SIG-M5 (cell line): ENCODE results near the gene PCDHB4.
"Not testable (repeated sequence)": the region's sequence is repeated elsewhere in the genome, so short reads cannot be mapped to it uniquely, and the experiment has no call there.

Experiments
- DNase-seq: peaks from one replicate; lab custom pipeline; 2025; lab: John Stamatoyannopoulos, UW

Gene PCDHB4

GRCh38 chr5:141150224-141150992 is 28.8 kb downstream of the PCDHB4 start:
- no peak for DNase-seq

- no peak for DNase-seq
These were observed 29.3 kb downstream of the PCDHB4 start for GRCh38 chr5:141150993-141151325.

- DNase-seq = not testable (repeated sequence)
These were observed 30.0 kb downstream of the PCDHB4 start for GRCh38 chr5:141151632-141152031.

GRCh38 chr5:141152096-141152495 is 30.5 kb downstream of the PCDHB4 start:
- DNase-seq = not testable (repeated sequence)

- no peak for DNase-seq
These were observed 34.1 kb downstream of the PCDHB4 start for GRCh38 chr5:141155540-141156374.

- not testable (repeated sequence) for DNase-seq
These were observed 35.7 kb downstream of the PCDHB4 start for GRCh38 chr5:141157356-141157755.

GRCh38 chr5:141157901-141158300 is 36.3 kb downstream of the PCDHB4 start:
- DNase-seq = not testable (repeated sequence)

GRCh38 chr5:141172381-141173204 is 51.0 kb downstream of the PCDHB4 start, which contains the start of gene PCDHB7:
PCDHB7 (plus strand) TSS chr5:141172644; CDS start chr5:141172836, 192 bp downstream.
- no peak for DNase-seq

- DNase-seq = not testable (repeated sequence)
These were observed 52.9 kb downstream of the PCDHB4 start for GRCh38 chr5:141174291-141175104.
